Erythroblast (primary cell): Measurements from ENCODE around the gene CHST4.

Experiments used
- GATA1 ChIP-seq: IDR thresholded peaks from 2 replicates; pipeline ENCODE4 v1.6.1; 2011; ENCODE audit warnings: low read depth, mild to moderate bottlenecking, control low read depth, low read length, moderate library complexity
- POLR2A ChIP-seq: IDR thresholded peaks from 2 replicates; pipeline ENCODE4 v1.6.1; 2011; ENCODE audit warnings: mild to moderate bottlenecking, low read length

DNA sequence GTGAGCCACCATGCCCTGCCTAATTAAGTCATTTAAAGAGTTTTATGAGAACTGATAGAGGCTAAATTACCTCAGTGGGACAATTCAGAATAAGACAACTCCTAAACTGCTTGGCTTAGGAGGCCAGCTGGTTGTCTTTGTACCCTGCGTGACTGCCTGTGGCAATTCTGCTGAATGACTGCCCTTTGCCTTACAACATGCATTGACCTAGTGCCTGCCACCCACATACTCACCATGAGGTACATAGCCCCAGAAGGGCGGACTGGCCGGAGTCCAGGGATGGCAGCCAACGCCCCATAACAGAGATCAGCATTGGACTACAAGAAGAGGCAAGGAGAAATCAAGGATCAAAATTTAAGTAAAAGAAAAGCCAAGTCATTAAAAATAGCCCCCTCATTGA lies 43.4 kb downstream of the CHST4 start:
- no peak for TF ChIP-seq POLR2A
- TF ChIP-seq GATA1 = no peak
